ENCODE measurements around the gene PTPRK.

- TF ChIP-seq EP300 (IDR thresholded peaks at IDR 0.05) (no peak), CTCF (IDR thresholded peaks at IDR 0.05) (no peak), POLR2AphosphoS5 (IDR thresholded peaks at IDR 0.05) (no peak)
Measured at GRCh38 chr6:128036808-128037570, 483.4 kb downstream of the PTPRK start.

All from sigmoid colon (tissue), 4 donors.